B cell (primary cell): ENCODE measurements around the gene LECT2.

Experiments used
- EZH2 ChIP-seq: IDR thresholded peaks from 2 replicates; pipeline ENCODE4 v1.6.1; 2012; ENCODE audit warnings: borderline replicate concordance, low read depth, mild to moderate bottlenecking, moderate library complexity, low read length; ENCODE audit not compliant: insufficient read depth, poor library complexity, severe bottlenecking
- TF ChIP-seq, protein P1 (sequence below): fragments of 200-600 bp; IDR thresholded peaks from one replicate; pipeline ENCODE4 v1.8.0; 2022; ENCODE audit warnings: antibody characterized with exemption, mild to moderate bottlenecking

DNA sequence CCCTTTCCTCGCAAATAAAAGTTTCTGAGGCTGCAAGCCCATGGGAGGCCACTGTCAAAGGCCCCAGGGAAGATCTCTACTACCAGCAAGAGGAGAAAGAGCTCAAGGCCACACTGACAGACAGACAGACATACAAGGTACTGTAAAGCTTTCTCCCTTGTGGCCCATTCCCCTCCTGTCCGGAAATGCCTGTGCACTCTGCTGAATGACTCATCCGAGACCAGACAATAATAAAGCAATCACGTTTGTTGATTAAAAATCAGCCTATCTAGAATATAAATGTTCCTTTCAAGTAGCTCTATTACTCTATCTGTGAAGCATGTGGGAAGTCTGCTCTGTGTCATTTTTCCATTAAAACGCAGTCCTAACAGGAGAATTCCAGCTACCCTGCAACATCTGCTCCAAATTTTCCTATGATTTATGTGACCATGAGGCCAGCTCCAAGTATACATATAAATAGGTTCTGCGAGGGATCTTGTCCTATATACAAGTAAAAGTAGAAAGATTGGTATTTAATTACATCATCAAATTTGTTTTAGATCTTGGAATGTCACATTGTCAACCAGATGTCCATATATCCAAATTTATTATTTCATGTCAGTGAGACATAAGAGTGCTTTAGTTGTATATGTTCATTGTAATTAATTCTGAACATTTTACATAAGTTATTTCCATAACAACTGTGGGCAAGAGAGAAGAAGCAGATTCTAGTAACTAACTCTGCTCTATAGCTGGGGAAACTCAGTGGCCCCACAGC lies 39.3 kb upstream of the LECT2 start:
- TF ChIP-seq, protein P1, sequence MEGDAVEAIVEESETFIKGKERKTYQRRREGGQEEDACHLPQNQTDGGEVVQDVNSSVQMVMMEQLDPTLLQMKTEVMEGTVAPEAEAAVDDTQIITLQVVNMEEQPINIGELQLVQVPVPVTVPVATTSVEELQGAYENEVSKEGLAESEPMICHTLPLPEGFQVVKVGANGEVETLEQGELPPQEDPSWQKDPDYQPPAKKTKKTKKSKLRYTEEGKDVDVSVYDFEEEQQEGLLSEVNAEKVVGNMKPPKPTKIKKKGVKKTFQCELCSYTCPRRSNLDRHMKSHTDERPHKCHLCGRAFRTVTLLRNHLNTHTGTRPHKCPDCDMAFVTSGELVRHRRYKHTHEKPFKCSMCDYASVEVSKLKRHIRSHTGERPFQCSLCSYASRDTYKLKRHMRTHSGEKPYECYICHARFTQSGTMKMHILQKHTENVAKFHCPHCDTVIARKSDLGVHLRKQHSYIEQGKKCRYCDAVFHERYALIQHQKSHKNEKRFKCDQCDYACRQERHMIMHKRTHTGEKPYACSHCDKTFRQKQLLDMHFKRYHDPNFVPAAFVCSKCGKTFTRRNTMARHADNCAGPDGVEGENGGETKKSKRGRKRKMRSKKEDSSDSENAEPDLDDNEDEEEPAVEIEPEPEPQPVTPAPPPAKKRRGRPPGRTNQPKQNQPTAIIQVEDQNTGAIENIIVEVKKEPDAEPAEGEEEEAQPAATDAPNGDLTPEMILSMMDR, result no peak
- no peak for TF ChIP-seq EZH2
